ENCODE measurements around the gene RASGRP1.

The RASGRP1 gene

DNA sequence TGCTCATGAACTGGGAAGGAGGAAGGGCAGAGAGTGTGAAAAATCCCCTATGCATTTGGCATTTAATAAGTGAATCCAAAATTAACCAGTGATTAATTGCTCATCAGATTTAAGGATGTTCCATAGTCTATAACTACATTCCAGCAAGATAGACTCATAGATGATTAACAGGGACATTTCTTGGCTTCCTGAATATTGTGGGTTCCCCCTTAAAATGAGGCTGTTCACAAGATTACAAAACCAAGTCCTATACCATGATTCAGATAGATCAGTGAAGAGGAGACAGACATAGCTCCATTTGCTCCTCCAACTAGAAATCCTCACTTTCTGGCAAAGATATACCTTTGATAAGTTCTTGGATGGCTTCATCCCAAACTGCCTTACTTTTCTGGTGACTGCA, 15.4 kb downstream of the RASGRP1 start:
- Histone ChIP-seq H3K27me3 (ENCODE audit: insufficient read depth, low read length) (no peaks in the 10 kb centered on the region), H3K79me2 (ENCODE audit: insufficient read depth, low read length) (no peaks in the 10 kb centered on the region), H3F3A (ENCODE audit: insufficient read depth, low read length) (no peaks in the 10 kb centered on the region), H2AFZ (ENCODE audit: low read length) (no peak overlapping the region), H3K9me2 (ENCODE audit: low read depth, low read length) (no peaks in the 10 kb centered on the region), H3K27ac (ENCODE audit: low read depth, low read length, poor library complexity, severe bottlenecking) (no peak overlapping the region), H3K36me3 (ENCODE audit: insufficient read depth, low read length) (0 out of 2 replicates have a peak, but pooled peaks cover 4% of the 10 kb centered on the region), H3K4me2 (ENCODE audit: low read length) (no peak overlapping the region), H3K4me1 (ENCODE audit: insufficient read depth, low read length, severe bottlenecking) (no peaks in the 10 kb centered on the region), H3K9ac (ENCODE audit: low read length) (no peak overlapping the region), H3K4me3 (ENCODE audit: low read depth, low read length, poor library complexity, severe bottlenecking) (no peak overlapping the region), H4K20me1 (ENCODE audit: insufficient read depth, low read length) (no peaks in the 10 kb centered on the region), H3K9me3 (ENCODE audit: low read length) (no peaks in the 10 kb centered on the region)
- no peak for TF ChIP-seq EZH2 (IDR thresholded peaks at IDR 0.05; ENCODE audit: borderline replicate concordance, low read length)
- TF ChIP-seq, protein P1, sequence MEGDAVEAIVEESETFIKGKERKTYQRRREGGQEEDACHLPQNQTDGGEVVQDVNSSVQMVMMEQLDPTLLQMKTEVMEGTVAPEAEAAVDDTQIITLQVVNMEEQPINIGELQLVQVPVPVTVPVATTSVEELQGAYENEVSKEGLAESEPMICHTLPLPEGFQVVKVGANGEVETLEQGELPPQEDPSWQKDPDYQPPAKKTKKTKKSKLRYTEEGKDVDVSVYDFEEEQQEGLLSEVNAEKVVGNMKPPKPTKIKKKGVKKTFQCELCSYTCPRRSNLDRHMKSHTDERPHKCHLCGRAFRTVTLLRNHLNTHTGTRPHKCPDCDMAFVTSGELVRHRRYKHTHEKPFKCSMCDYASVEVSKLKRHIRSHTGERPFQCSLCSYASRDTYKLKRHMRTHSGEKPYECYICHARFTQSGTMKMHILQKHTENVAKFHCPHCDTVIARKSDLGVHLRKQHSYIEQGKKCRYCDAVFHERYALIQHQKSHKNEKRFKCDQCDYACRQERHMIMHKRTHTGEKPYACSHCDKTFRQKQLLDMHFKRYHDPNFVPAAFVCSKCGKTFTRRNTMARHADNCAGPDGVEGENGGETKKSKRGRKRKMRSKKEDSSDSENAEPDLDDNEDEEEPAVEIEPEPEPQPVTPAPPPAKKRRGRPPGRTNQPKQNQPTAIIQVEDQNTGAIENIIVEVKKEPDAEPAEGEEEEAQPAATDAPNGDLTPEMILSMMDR (IDR thresholded peaks at IDR 0.05; ENCODE audit: low read length) = no peak

DNA sequence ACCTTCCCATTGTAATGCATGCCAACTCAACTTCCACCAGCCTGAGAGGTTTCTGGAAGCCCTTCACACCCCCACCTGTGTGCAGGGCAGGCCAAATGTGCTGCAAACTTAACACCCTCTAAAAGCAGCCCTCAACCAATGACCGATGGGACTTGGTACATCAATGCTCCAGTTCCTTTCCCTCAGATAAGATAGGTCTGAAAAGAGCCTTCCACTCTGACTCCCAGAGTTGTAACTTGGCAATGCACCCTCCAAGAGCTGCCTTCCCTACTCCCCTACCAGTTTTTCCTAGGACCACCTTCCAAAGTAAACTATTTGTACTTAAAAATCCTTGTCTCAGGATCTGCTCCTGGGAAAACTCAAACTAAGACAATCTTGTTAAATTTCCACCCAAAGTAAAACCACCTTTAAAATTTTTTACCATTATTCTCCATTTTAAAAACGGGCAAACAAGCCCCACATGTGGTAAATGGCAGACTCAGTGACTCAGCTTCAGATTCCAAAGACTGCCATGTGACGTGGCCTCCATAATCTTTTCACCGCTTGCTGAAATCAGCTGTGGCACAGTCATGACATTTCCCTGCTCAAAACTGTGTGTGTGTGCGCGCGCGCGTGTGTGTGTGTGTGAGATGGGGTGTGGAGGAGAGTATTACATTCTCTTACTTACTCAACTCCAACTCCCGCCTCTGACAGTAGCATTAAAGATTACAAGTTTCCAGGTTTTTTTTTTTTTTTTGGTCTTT, 17.2 kb downstream of the RASGRP1 start:
- Histone ChIP-seq H3K36me3 (ENCODE audit: insufficient read depth, low read length) (0 out of 2 replicates have a peak, but pooled peaks cover 4% of the 10 kb centered on the region), H2AFZ (ENCODE audit: low read length) (no peak overlapping the region), H3K79me2 (ENCODE audit: insufficient read depth, low read length) (no peaks in the 10 kb centered on the region), H3F3A (ENCODE audit: insufficient read depth, low read length) (no peaks in the 10 kb centered on the region), H3K9me2 (ENCODE audit: low read depth, low read length) (no peaks in the 10 kb centered on the region), H3K9ac (ENCODE audit: low read length) (no peak overlapping the region), H3K27ac (ENCODE audit: low read depth, low read length, poor library complexity, severe bottlenecking) (no peak overlapping the region), H3K4me3 (ENCODE audit: low read depth, low read length, poor library complexity, severe bottlenecking) (no peak overlapping the region), H4K20me1 (ENCODE audit: insufficient read depth, low read length) (no peaks in the 10 kb centered on the region), H3K4me2 (ENCODE audit: low read length) (no peak overlapping the region), H3K4me1 (ENCODE audit: insufficient read depth, low read length, severe bottlenecking) (no peaks in the 10 kb centered on the region), H3K27me3 (ENCODE audit: insufficient read depth, low read length) (no peaks in the 10 kb centered on the region), H3K9me3 (ENCODE audit: low read length) (no peaks in the 10 kb centered on the region)
- no peak for TF ChIP-seq EZH2 (IDR thresholded peaks at IDR 0.05; ENCODE audit: borderline replicate concordance, low read length)
- TF ChIP-seq, protein P1 (IDR thresholded peaks at IDR 0.05; ENCODE audit: low read length) = no peak

DNA sequence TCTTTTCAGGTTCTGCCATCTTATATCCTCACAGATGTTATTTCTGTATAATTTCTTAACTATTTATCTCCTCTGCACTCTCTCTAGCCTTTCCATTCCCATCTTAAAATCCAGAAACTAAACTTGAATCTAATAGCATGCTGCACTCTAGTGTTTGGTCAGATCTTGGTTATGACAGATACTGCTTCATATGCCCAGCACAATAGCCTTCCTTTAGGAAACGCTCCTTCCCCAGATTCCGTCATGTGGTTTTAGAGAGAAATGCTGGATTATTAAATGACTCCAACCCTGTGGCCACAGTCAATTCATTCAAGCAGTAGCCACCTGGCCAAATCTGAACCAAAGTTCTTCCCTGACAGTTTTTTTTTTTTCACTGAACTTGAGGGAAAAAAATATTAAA, 19.4 kb downstream of the RASGRP1 start:
- Histone ChIP-seq H3K4me3 (ENCODE audit: low read depth, low read length, poor library complexity, severe bottlenecking) (no peak overlapping the region), H3K27ac (ENCODE audit: low read depth, low read length, poor library complexity, severe bottlenecking) (no peak overlapping the region), H3K36me3 (ENCODE audit: insufficient read depth, low read length) (0 out of 2 replicates have a peak, but pooled peaks cover 4% of the 10 kb centered on the region), H3K9ac (ENCODE audit: low read length) (no peak overlapping the region), H4K20me1 (ENCODE audit: insufficient read depth, low read length) (no peaks in the 10 kb centered on the region), H3K27me3 (ENCODE audit: insufficient read depth, low read length) (no peaks in the 10 kb centered on the region), H3K4me1 (ENCODE audit: insufficient read depth, low read length, severe bottlenecking) (no peaks in the 10 kb centered on the region), H3K9me2 (ENCODE audit: low read depth, low read length) (no peaks in the 10 kb centered on the region), H2AFZ (ENCODE audit: low read length) (no peak overlapping the region), H3F3A (ENCODE audit: insufficient read depth, low read length) (no peaks in the 10 kb centered on the region), H3K9me3 (ENCODE audit: low read length) (no peaks in the 10 kb centered on the region), H3K4me2 (ENCODE audit: low read length) (no peak overlapping the region), H3K79me2 (ENCODE audit: insufficient read depth, low read length) (no peaks in the 10 kb centered on the region)
- TF ChIP-seq EZH2 (IDR thresholded peaks at IDR 0.05; ENCODE audit: borderline replicate concordance, low read length) = no peak
- TF ChIP-seq, protein P1 (IDR thresholded peaks at IDR 0.05; ENCODE audit: low read length) = no peak
